Measurements from ENCODE around the gene SGIP1.

SGIP1 gene

GRCh38 chr1:66613187-66613586 lies 79.2 kb downstream of the SGIP1 start:
- Histone ChIP-seq H3K9me3 (ENCODE audit: control insufficient read depth, insufficient read depth, low read length) (no peaks in the 10 kb centered on the region), H3K27me3 (ENCODE audit: control insufficient read depth, low read length) (peaks cover 4% of the 10 kb centered on the region; the same call in 1 of the 2 replicates), H3K27ac (ENCODE audit: low read depth, low read length) (no peak overlapping the region), H3K4me2 (ENCODE audit: low read length) (no peak overlapping the region), H3K4me1 (ENCODE audit: control insufficient read depth, low read length) (no peaks in the 10 kb centered on the region), H4K20me1 (ENCODE audit: control insufficient read depth, insufficient read depth, low read depth, low read length) (no peaks in the 10 kb centered on the region), H3K79me2 (ENCODE audit: control insufficient read depth, low read length) (no peaks in the 10 kb centered on the region), H3K9me2 (replicated peaks; ENCODE audit: control insufficient read depth, low read length) (no peaks in the 10 kb centered on the region), H3K4me3 (ENCODE audit: low read length) (no peak overlapping the region), H3K36me3 (ENCODE audit: control insufficient read depth, low read length) (no peaks in the 10 kb centered on the region), H3F3A (ENCODE audit: control insufficient read depth, insufficient read depth) (no peaks in the 10 kb centered on the region)
- no peak for TF ChIP-seq EZH2phosphoT487 (IDR thresholded peaks at IDR 0.05; ENCODE audit: borderline replicate concordance, low read length)
- no peak for TF ChIP-seq CTCF (IDR thresholded peaks at IDR 0.05; ENCODE audit: low read depth, low read length, poor library complexity, severe bottlenecking)

GRCh38 chr1:66617362-66618184 lies 83.6 kb downstream of the SGIP1 start:
- Histone ChIP-seq H3K36me3 (ENCODE audit: control insufficient read depth, low read length) (no peaks in the 10 kb centered on the region), H3K9me3 (ENCODE audit: control insufficient read depth, insufficient read depth, low read length) (no peaks in the 10 kb centered on the region), H3K4me1 (ENCODE audit: control insufficient read depth, low read length) (no peaks in the 10 kb centered on the region), H3K4me3 (ENCODE audit: low read length) (no peak overlapping the region), H4K20me1 (ENCODE audit: control insufficient read depth, insufficient read depth, low read depth, low read length) (no peaks in the 10 kb centered on the region), H3K9me2 (replicated peaks; ENCODE audit: control insufficient read depth, low read length) (no peaks in the 10 kb centered on the region), H3K27me3 (ENCODE audit: control insufficient read depth, low read length) (no peaks in the 10 kb centered on the region), H3K27ac (ENCODE audit: low read depth, low read length) (no peak overlapping the region), H3K4me2 (ENCODE audit: low read length) (no peak overlapping the region), H3F3A (ENCODE audit: control insufficient read depth, insufficient read depth) (no peaks in the 10 kb centered on the region), H3K79me2 (ENCODE audit: control insufficient read depth, low read length) (no peaks in the 10 kb centered on the region)
- TF ChIP-seq CTCF (IDR thresholded peaks at IDR 0.05; ENCODE audit: low read depth, low read length, poor library complexity, severe bottlenecking), result no peak

GRCh38 chr1:66618390-66618789 lies 84.4 kb downstream of the SGIP1 start:
- no peaks in the 10 kb centered on the region for H3K9me3 ChIP-seq (ENCODE audit: control insufficient read depth, insufficient read depth, low read length)
- no peaks in the 10 kb centered on the region for H3K9me2 ChIP-seq (replicated peaks; ENCODE audit: control insufficient read depth, low read length)
- H3K27me3 ChIP-seq (ENCODE audit: control insufficient read depth, low read length), result no peaks in the 10 kb centered on the region
- H4K20me1 ChIP-seq (ENCODE audit: control insufficient read depth, insufficient read depth, low read depth, low read length), result no peaks in the 10 kb centered on the region
- no peak overlapping the region for H3K27ac ChIP-seq (ENCODE audit: low read depth, low read length)
- no peak overlapping the region for H3K4me3 ChIP-seq (ENCODE audit: low read length)
- no peak for TF ChIP-seq EZH2phosphoT487 (IDR thresholded peaks at IDR 0.05; ENCODE audit: borderline replicate concordance, low read length)
- no peak for TF ChIP-seq CTCF (IDR thresholded peaks at IDR 0.05; ENCODE audit: low read depth, low read length, poor library complexity, severe bottlenecking)
- no peaks in the 10 kb centered on the region for H3K36me3 ChIP-seq (ENCODE audit: control insufficient read depth, low read length)
- no peaks in the 10 kb centered on the region for H3K4me1 ChIP-seq (ENCODE audit: control insufficient read depth, low read length)
- H3K4me2 ChIP-seq (ENCODE audit: low read length), result no peak overlapping the region
- no peaks in the 10 kb centered on the region for H3F3A ChIP-seq (ENCODE audit: control insufficient read depth, insufficient read depth)
- no peaks in the 10 kb centered on the region for H3K79me2 ChIP-seq (ENCODE audit: control insufficient read depth, low read length)

All from DOHH2 (cell line).